Spinal cord (tissue), 10 donors: ENCODE results near the gene PRKAR1A. TPM values are rescaled to one million over a fixed set of nuclear protein-coding genes. Genes with fewer than 3 reads are reported as not detected.
"Not testable (repeated sequence)": the region's sequence is repeated elsewhere in the genome, so short reads cannot be mapped to it uniquely, and the experiment has no call there.

Source experiments
- DNase-seq, 6 donors: peaks; one replicate each; pipeline versions ENCODE4 v3.0.0 to v3.0.0-alpha.2; 2013 to 2015; ENCODE audit warnings: low spot score in 6 of 6, low read depth in 4 of 6
- H3K27ac ChIP-seq: one replicate; pipeline ENCODE4 v1.5.1; 2013; ENCODE audit warnings: low read depth, low read length, control low read depth
- H3K27me3 ChIP-seq: one replicate; pipeline ENCODE4 v1.6.1; 2013; ENCODE audit warnings: low read length; ENCODE audit not compliant: control insufficient read depth, insufficient read depth
- H3K36me3 ChIP-seq: one replicate; pipeline ENCODE4 v1.6.1; 2013; ENCODE audit warnings: low read length; ENCODE audit not compliant: control insufficient read depth, insufficient read depth
- H3K4me1 ChIP-seq: one replicate; pipeline ENCODE4 v1.6.1; 2013; ENCODE audit warnings: low read length; ENCODE audit not compliant: control insufficient read depth, insufficient read depth
- H3K4me3 ChIP-seq: one replicate; pipeline ENCODE4 v1.5.1; 2013; ENCODE audit warnings: low read depth, low read length, control low read depth
- H3K9me3 ChIP-seq: one replicate; pipeline ENCODE4 v1.6.1; 2013; ENCODE audit warnings: low read length; ENCODE audit not compliant: control insufficient read depth, insufficient read depth
- WGBS: methylation state at CpG from one replicate; pipeline ENCODE4 v1.1.5; 2013; ENCODE audit warnings: missing lambda C conversion rate; ENCODE audit not compliant: insufficient coverage; 5-methylcytosine and 5-hydroxymethylcytosine counted together
- polyA plus RNA-seq, 2 donors: library from polyadenylated mRNA; unstranded; fragments of 120-200 nt; gene quantifications; one replicate each; pipeline ENCODE4 v1.2.1, GENCODE V29; 2013; ENCODE audit not compliant: insufficient read length in 2 of 2
- total RNA-seq, 2 donors: library from RNA; depleted of rRNA in 1 of 2; stranded (reverse); fragments of 120-200 nt in 1 of 2; fragments of >200 nt in 1 of 2; gene quantifications; one replicate each; pipeline versions ENCODE4 v1.2.3 to v1.2.4, GENCODE V29; 2013 to 2014
- donor health status: healthy.

Gene PRKAR1A
- total and polyA plus RNA-seq, 4 donors: 245 to 397 (median 310) TPM

- not testable (repeated sequence) for H3K36me3 ChIP-seq, DNase-seq, H3K27me3 ChIP-seq, H3K27ac ChIP-seq, H3K9me3 ChIP-seq, H3K4me1 ChIP-seq, H3K4me3 ChIP-seq
- no CpG with 5 or more reads among the region's 6 CpGs for WGBS
Measured at GRCh38 chr17:68582867-68583266, 70.6 kb downstream of the PRKAR1A start.

GRCh38 chr17:68584581-68585303 lies 72.5 kb downstream of the PRKAR1A start:
- WGBS: 73% methylated on average over 3 of the region's 5 CpGs
- Histone ChIP-seq H3K27ac (no peak overlapping the region), H3K4me1 (no peaks in the 10 kb centered on the region), H3K27me3 (no peaks in the 10 kb centered on the region), H3K4me3 (no peak overlapping the region), H3K9me3 (peaks cover 1% of the 10 kb centered on the region), H3K36me3 (no peaks in the 10 kb centered on the region)
- DNase-seq: peak in 1 of 6 donors; percentile 33

- DNase-seq: no peak
- 57% methylated on average over 3 of the region's 4 CpGs for WGBS
- Histone ChIP-seq H3K9me3 (peaks cover 1% of the 10 kb centered on the region), H3K27ac (no peak overlapping the region), H3K4me1 (no peaks in the 10 kb centered on the region), H3K36me3 (no peaks in the 10 kb centered on the region), H3K27me3 (no peaks in the 10 kb centered on the region), H3K4me3 (no peak overlapping the region)
Measured at GRCh38 chr17:68585643-68586042, 73.4 kb downstream of the PRKAR1A start.

GRCh38 chr17:68587026-68587425 lies 74.8 kb downstream of the PRKAR1A start:
- WGBS: 96% methylated on average over 3 of the region's 5 CpGs
- Histone ChIP-seq H3K4me1 (no peaks in the 10 kb centered on the region), H3K27ac (no peak overlapping the region)

DNA sequence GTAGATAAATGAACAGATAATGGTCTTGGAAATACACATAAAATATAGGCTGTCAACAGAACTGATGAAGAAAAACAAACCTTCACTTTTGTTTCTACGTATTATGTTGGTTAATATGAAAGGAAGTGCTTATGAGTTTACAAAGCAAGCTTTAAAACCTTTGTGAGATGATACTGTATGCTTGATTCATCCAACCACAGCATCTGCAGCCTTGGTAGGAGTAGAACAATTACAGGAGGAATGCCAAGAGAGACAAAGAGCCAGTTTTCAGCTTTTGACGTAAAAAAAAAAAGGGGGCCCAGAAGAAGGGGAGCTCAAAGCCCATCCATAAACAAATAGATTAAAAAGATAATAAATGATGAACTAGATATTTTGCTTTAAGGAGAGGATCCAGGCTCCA lies 75.6 kb downstream of the PRKAR1A start:
- H3K4me1 ChIP-seq: no peaks in the 10 kb centered on the region
- no peak overlapping the region for H3K4me3 ChIP-seq
- no CpG with 5 or more reads among the region's 2 CpGs for WGBS
- no peaks in the 10 kb centered on the region for H3K27me3 ChIP-seq
- no peaks in the 10 kb centered on the region for H3K36me3 ChIP-seq
- peaks cover 1% of the 10 kb centered on the region for H3K9me3 ChIP-seq
- no peak for DNase-seq
- no peak overlapping the region for H3K27ac ChIP-seq

More at GRCh38 chr17:68587026-68587425, 74.8 kb downstream of the PRKAR1A start:
- H3K4me3 ChIP-seq: no peak overlapping the region
- H3K27me3 ChIP-seq: no peaks in the 10 kb centered on the region
- peaks cover 1% of the 10 kb centered on the region for H3K9me3 ChIP-seq
- DNase-seq: no peak
- no peaks in the 10 kb centered on the region for H3K36me3 ChIP-seq

DNA sequence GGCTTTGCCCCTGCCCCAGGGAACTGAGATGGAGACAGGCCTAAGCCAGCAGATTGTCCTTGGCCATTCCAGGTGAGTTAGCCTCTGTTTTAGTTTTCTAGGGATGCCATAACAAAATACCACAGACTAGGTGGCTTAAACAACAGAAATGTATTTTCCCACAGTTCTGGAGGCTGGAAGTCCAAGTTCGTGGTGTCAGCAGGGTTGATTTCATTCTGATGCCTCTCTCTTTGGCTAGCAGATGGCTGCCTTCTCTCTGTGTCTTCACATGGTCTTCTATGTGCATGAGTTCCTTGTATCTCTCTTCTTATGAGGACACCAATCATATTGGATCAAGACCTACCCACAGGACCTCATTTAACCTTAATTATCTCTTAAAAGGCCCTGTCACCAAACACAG lies 76.1 kb downstream of the PRKAR1A start:
- WGBS: 88% methylated on average over 1 of the region's 1 CpG

GRCh38 chr17:68589086-68589485 lies 76.9 kb downstream of the PRKAR1A start:
- Histone ChIP-seq H3K4me3 (no peak overlapping the region), H3K27me3 (no peaks in the 10 kb centered on the region), H3K9me3 (peaks cover 1% of the 10 kb centered on the region), H3K27ac (no peak overlapping the region), H3K36me3 (no peaks in the 10 kb centered on the region), H3K4me1 (no peaks in the 10 kb centered on the region)
- DNase-seq: no peak
- WGBS: 83% methylated on average over 2 of the region's 3 CpGs

More for the DNA sequence above, 76.1 kb downstream of the PRKAR1A start:
- Histone ChIP-seq H3K9me3 (peaks cover 1% of the 10 kb centered on the region), H3K27ac (no peak overlapping the region), H3K4me3 (no peak overlapping the region), H3K4me1 (no peaks in the 10 kb centered on the region), H3K36me3 (no peaks in the 10 kb centered on the region), H3K27me3 (no peaks in the 10 kb centered on the region)
- DNase-seq: no peak

GRCh38 chr17:68591583-68591982 lies 79.4 kb downstream of the PRKAR1A start:
- peaks cover 1% of the 10 kb centered on the region for H3K9me3 ChIP-seq
- H3K36me3 ChIP-seq: no peaks in the 10 kb centered on the region
- H3K4me3 ChIP-seq: no peak overlapping the region
- DNase-seq: no peak
- no peaks in the 10 kb centered on the region for H3K4me1 ChIP-seq
- H3K27ac ChIP-seq: no peak overlapping the region
- no CpG with 5 or more reads among the region's 12 CpGs for WGBS
- H3K27me3 ChIP-seq: peaks cover 2% of the 10 kb centered on the region

DNA sequence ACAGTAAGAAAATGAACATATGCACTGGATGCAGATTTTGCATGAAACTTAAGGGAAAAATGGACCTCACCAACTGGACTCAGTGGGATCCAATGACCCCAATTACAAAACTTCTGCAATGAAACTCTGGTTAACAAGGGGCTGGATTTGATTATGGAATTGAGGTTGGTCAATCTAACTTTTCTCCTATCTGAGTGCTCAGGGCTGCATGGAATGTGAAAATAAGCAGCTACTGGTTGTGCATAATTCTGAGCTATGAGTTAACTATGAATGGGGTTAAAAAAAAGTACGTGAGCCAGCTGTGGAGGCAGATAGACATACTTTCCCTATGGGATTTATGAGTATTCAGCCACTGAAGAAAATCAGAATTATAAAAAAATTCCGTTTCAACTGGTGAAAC lies 79.8 kb downstream of the PRKAR1A start:
- Histone ChIP-seq H3K9me3 (peaks cover 1% of the 10 kb centered on the region), H3K36me3 (no peaks in the 10 kb centered on the region), H3K27me3 (peaks cover 2% of the 10 kb centered on the region), H3K4me3 (no peak overlapping the region), H3K27ac (no peak overlapping the region), H3K4me1 (no peaks in the 10 kb centered on the region)
- WGBS: 90% methylated on average over 2 of the region's 2 CpGs
- no peak for DNase-seq
